DOHH2 (cell line): Measurements from ENCODE around the gene PMF1.

Experiments used
- H3F3A ChIP-seq: fragments of 200-600 bp; sonication (generic), shearing (Covaris generic); 2 replicates; pipeline ENCODE4 v1.6.0; 2016; ENCODE audit warnings: antibody characterized with exemption, mild to moderate bottlenecking; ENCODE audit not compliant: control insufficient read depth, insufficient read depth
- H3K27ac ChIP-seq: fragments of 200-600 bp; sonication (generic); 2 replicates; pipeline ENCODE4 v1.5.1; 2014; ENCODE audit warnings: low read depth, mild to moderate bottlenecking, low read length, moderate library complexity
- H3K27me3 ChIP-seq: fragments of 200-600 bp; sonication (generic); 2 replicates; pipeline ENCODE4 v1.6.1; 2014; ENCODE audit warnings: mild to moderate bottlenecking, low read length, mixed read lengths; ENCODE audit not compliant: control insufficient read depth
- H3K36me3 ChIP-seq: fragments of 200-600 bp; sonication (generic); 2 replicates; pipeline ENCODE4 v1.6.1; 2014; ENCODE audit warnings: mild to moderate bottlenecking, low read length, moderate library complexity, mixed read lengths; ENCODE audit not compliant: control insufficient read depth
- H3K4me1 ChIP-seq: fragments of 200-600 bp; sonication (generic); 2 replicates; pipeline ENCODE4 v1.6.1; 2014; ENCODE audit warnings: mild to moderate bottlenecking, low read length, mixed read lengths; ENCODE audit not compliant: control insufficient read depth
- H3K4me2 ChIP-seq: fragments of 200-600 bp; sonication (generic); 2 replicates; pipeline ENCODE4 v1.6.0; 2014; ENCODE audit warnings: mild to moderate bottlenecking, low read length, moderate library complexity
- H3K4me3 ChIP-seq: fragments of 200-600 bp; sonication (generic); 2 replicates; pipeline ENCODE4 v1.5.1; 2014; ENCODE audit warnings: mild to moderate bottlenecking, low read length, mixed read lengths
- H3K79me2 ChIP-seq: fragments of 200-600 bp; sonication (generic); 2 replicates; pipeline ENCODE4 v1.6.1; 2014; ENCODE audit warnings: mild to moderate bottlenecking, low read length, mixed read lengths; ENCODE audit not compliant: control insufficient read depth
- H3K9me2 ChIP-seq: fragments of 200-600 bp; sonication (generic); replicated peaks from 2 replicates; pipeline ENCODE4 v1.6.1; 2014; ENCODE audit warnings: mild to moderate bottlenecking, low read length, mixed read lengths; ENCODE audit not compliant: control insufficient read depth
- H3K9me3 ChIP-seq: fragments of 200-600 bp; sonication (generic); 2 replicates; pipeline ENCODE4 v1.6.1; 2014; ENCODE audit warnings: antibody characterized with exemption, low read length, mixed read lengths; ENCODE audit not compliant: control insufficient read depth, insufficient read depth
- H4K20me1 ChIP-seq: fragments of 200-600 bp; sonication (generic); 2 replicates; pipeline ENCODE4 v1.6.0; 2014; ENCODE audit warnings: low read depth, mild to moderate bottlenecking, antibody characterized with exemption, low read length, moderate library complexity; ENCODE audit not compliant: control insufficient read depth, insufficient read depth
- EZH2phosphoT487 ChIP-seq: fragments of 200-600 bp; sonication (generic); IDR thresholded peaks from 2 replicates; pipeline ENCODE4 v1.6.1; 2017; ENCODE audit warnings: borderline replicate concordance, mild to moderate bottlenecking, antibody characterized with exemption, low read length, moderate library complexity, mixed read lengths
- TF ChIP-seq, protein P1 (sequence below): fragments of 200-600 bp; sonication (generic); IDR thresholded peaks from one replicate; pipeline ENCODE4 v1.5.1; 2014; ENCODE audit warnings: antibody characterized with exemption, mild to moderate bottlenecking, low read depth, low read length; ENCODE audit not compliant: poor library complexity, severe bottlenecking

Gene PMF1

GRCh38 chr1:156286061-156286460, 73.3 kb downstream of the PMF1 start:
- TF ChIP-seq, protein P1, sequence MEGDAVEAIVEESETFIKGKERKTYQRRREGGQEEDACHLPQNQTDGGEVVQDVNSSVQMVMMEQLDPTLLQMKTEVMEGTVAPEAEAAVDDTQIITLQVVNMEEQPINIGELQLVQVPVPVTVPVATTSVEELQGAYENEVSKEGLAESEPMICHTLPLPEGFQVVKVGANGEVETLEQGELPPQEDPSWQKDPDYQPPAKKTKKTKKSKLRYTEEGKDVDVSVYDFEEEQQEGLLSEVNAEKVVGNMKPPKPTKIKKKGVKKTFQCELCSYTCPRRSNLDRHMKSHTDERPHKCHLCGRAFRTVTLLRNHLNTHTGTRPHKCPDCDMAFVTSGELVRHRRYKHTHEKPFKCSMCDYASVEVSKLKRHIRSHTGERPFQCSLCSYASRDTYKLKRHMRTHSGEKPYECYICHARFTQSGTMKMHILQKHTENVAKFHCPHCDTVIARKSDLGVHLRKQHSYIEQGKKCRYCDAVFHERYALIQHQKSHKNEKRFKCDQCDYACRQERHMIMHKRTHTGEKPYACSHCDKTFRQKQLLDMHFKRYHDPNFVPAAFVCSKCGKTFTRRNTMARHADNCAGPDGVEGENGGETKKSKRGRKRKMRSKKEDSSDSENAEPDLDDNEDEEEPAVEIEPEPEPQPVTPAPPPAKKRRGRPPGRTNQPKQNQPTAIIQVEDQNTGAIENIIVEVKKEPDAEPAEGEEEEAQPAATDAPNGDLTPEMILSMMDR: no peak
- no peak for TF ChIP-seq EZH2phosphoT487
- Histone ChIP-seq H3K27me3 (no peaks in the 10 kb centered on the region), H3F3A (0 out of 2 replicates have a peak, but pooled peaks cover 3% of the 10 kb centered on the region), H3K79me2 (peaks cover 32% of the 10 kb centered on the region), H3K9me3 (no peaks in the 10 kb centered on the region), H3K36me3 (peaks cover 15% of the 10 kb centered on the region), H3K4me3 (no peak overlapping the region), H3K9me2 (no peaks in the 10 kb centered on the region), H4K20me1 (0 out of 2 replicates have a peak, but pooled peaks cover 1% of the 10 kb centered on the region), H3K4me2 (no peak overlapping the region), H3K27ac (no peak overlapping the region), H3K4me1 (peaks cover 15% of the 10 kb centered on the region)
